MCF 10A (cell line): Measurements from ENCODE around the gene VAV1. TPM values are rescaled to one million over a fixed set of nuclear protein-coding genes. Genes with fewer than 3 reads are reported as not detected.

Experiments used
- BruUV-seq: library from RNA; stranded (reverse); fragments of 400-500 nt; replicated peaks from 2 replicates; lab custom pipeline; 2021; lab: Mats Ljungman, UMichigan
- CTCF ChIA-PET: fragments of 300-600 bp; sonication (Branson Sonifier 250); formaldehyde crosslinking; extraction: SDS; loops from one replicate; lab custom pipeline; 2021; ENCODE audit warnings: antibody characterized with exemption, inconsistent platforms; lab: Yijun Ruan, JAX
- POLR2A ChIA-PET: fragments of 300-600, 350-650 bp; sonication (Branson Sonifier 250); formaldehyde crosslinking; extraction: SDS; loops from one replicate; lab custom pipeline; 2020; ENCODE audit warnings: antibody characterized with exemption, inconsistent platforms; lab: Yijun Ruan, JAX
- DNase-seq: peaks from one replicate; pipeline ENCODE4 v3.0.0-alpha.2; 2018; ENCODE audit not compliant: unreplicated experiment
- H3K27ac Mint-ChIP-seq: one replicate; pipeline ENCODE4 v1.8.0; 2022; ENCODE audit warnings: mild to moderate bottlenecking, low read depth, mixed read lengths; ENCODE audit not compliant: unreplicated experiment
- H3K27me3 Mint-ChIP-seq: one replicate; pipeline ENCODE4 v1.8.0; 2022; ENCODE audit warnings: mixed read lengths; ENCODE audit not compliant: insufficient read depth, unreplicated experiment
- H3K36me3 Mint-ChIP-seq: one replicate; pipeline ENCODE4 v1.8.0; 2022; ENCODE audit warnings: mild to moderate bottlenecking, moderate library complexity, mixed read lengths; ENCODE audit not compliant: insufficient read depth, unreplicated experiment
- H3K4me1 Mint-ChIP-seq: one replicate; pipeline ENCODE4 v1.8.0; 2022; ENCODE audit warnings: mixed read lengths; ENCODE audit not compliant: insufficient read depth, unreplicated experiment
- H3K4me3 Mint-ChIP-seq: one replicate; pipeline ENCODE4 v1.8.0; 2022; ENCODE audit warnings: mild to moderate bottlenecking, moderate library complexity, mixed read lengths; ENCODE audit not compliant: unreplicated experiment
- H3K9me3 Mint-ChIP-seq: one replicate; pipeline ENCODE4 v1.8.0; 2022; ENCODE audit warnings: mixed read lengths; ENCODE audit not compliant: unreplicated experiment
- intact Hi-C: fragments of 100-400 bp; cut with micrococcal nuclease; formaldehyde crosslinking; loops from 2 replicates; pipeline ENCODE4 v1.14.1; 2022
- total RNA-seq: library from RNA; stranded (reverse); gene quantifications from 2 replicates; pipeline ENCODE4 v1.2.3, GENCODE V29; 2022
- TF ChIP-seq, protein P1 (sequence below): fragments of 200-600 bp; IDR thresholded peaks from one replicate; pipeline ENCODE4 v1.8.0; 2022; ENCODE audit warnings: antibody characterized with exemption, mild to moderate bottlenecking; ENCODE audit not compliant: unreplicated experiment

VAV1 gene
- total RNA-seq, 1 experiment from 2014 or later: not detected

DNA sequence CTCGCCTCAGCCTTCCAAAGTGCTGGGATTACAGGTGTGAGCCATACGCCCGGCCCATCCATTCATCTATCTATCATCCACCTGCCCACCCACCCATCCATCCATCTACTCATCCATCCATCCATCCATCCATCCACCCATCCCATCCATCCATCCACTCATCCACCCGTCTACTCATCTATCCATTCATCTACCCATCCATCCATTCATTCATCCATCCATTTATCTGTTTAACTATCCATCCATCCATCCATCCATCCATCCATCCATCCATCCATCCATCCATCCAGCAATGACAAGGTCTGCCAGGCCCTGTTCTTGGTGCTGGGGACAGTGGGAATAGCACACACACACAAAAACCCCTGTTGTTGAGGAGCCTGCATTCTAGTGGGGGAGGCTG, 4.5 kb downstream of the VAV1 start:
- DNase-seq: no peak
- intact Hi-C loops: no loop called here
- no peak overlapping the region for H3K4me3 Mint-ChIP-seq
- BruUV-seq: no TSS peak
- peaks cover 12% of the 10 kb centered on the region for H3K27me3 Mint-ChIP-seq
- POLR2A ChIA-PET: no interaction called here
- H3K27ac Mint-ChIP-seq: no peak overlapping the region
- H3K36me3 Mint-ChIP-seq: no peaks in the 10 kb centered on the region
- CTCF ChIA-PET: no interaction called here
- TF ChIP-seq, protein P1, sequence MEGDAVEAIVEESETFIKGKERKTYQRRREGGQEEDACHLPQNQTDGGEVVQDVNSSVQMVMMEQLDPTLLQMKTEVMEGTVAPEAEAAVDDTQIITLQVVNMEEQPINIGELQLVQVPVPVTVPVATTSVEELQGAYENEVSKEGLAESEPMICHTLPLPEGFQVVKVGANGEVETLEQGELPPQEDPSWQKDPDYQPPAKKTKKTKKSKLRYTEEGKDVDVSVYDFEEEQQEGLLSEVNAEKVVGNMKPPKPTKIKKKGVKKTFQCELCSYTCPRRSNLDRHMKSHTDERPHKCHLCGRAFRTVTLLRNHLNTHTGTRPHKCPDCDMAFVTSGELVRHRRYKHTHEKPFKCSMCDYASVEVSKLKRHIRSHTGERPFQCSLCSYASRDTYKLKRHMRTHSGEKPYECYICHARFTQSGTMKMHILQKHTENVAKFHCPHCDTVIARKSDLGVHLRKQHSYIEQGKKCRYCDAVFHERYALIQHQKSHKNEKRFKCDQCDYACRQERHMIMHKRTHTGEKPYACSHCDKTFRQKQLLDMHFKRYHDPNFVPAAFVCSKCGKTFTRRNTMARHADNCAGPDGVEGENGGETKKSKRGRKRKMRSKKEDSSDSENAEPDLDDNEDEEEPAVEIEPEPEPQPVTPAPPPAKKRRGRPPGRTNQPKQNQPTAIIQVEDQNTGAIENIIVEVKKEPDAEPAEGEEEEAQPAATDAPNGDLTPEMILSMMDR: no peak
- no peaks in the 10 kb centered on the region for H3K4me1 Mint-ChIP-seq
- peaks cover 17% of the 10 kb centered on the region for H3K9me3 Mint-ChIP-seq

DNA sequence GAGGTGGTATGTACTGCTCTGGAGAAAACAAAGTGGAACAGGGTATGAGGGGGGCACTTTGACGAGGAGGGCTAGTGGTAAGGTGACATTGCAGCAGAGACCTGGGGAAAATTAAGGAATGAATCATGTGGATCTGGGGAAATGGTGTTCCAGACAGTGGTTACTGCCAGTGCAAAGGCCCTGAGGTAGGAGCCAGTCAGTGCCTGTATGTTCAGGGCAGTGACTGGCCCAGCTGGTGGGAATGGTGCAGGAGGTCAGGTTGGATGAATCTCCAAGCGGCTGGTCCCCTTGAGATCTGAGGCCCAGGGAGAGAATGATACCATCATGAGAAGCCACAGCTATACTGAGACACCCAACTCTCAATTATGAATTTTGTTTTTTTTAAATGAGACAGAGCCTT, 4.9 kb downstream of the VAV1 start:
- no peaks in the 10 kb centered on the region for H3K36me3 Mint-ChIP-seq
- POLR2A ChIA-PET: no interaction called here
- intact Hi-C loops: no loop called here
- no peak overlapping the region for H3K27ac Mint-ChIP-seq
- H3K9me3 Mint-ChIP-seq: peaks cover 17% of the 10 kb centered on the region
- no peak for DNase-seq
- no peaks in the 10 kb centered on the region for H3K4me1 Mint-ChIP-seq
- TF ChIP-seq, protein P1: no peak
- H3K27me3 Mint-ChIP-seq: peaks cover 12% of the 10 kb centered on the region
- BruUV-seq: no TSS peak
- H3K4me3 Mint-ChIP-seq: no peak overlapping the region
- CTCF ChIA-PET: no interaction called here

DNA sequence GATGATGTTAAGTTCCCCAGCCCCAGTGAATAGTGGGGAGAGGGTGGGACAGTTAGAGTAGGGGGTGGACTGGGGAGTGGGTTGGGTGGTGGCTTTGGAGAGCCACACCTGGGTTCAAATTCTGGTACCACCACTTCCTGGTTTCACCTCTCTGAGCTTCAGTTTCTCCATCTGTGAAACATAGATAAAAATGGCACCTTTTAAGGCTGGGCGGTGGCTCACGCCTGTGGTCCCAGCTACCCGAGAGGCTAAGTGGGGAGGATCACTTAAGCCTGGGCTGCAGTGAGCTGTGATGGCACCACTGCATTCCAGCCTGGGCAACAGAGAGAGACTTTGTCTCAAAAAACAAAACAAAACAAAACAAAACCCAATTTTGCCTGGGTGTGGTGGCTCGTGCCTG, 5.9 kb downstream of the VAV1 start:
- H3K9me3 Mint-ChIP-seq: peaks cover 17% of the 10 kb centered on the region
- DNase-seq: no peak
- H3K27ac Mint-ChIP-seq: no peak overlapping the region
- ChIA-PET POLR2A (no interaction called here), CTCF (no interaction called here)
- H3K4me3 Mint-ChIP-seq: no peak overlapping the region
- no peaks in the 10 kb centered on the region for H3K36me3 Mint-ChIP-seq
- TF ChIP-seq, protein P1: no peak
- intact Hi-C loops: no loop called here
- BruUV-seq: no TSS peak
- no peaks in the 10 kb centered on the region for H3K4me1 Mint-ChIP-seq
- peaks cover 12% of the 10 kb centered on the region for H3K27me3 Mint-ChIP-seq

DNA sequence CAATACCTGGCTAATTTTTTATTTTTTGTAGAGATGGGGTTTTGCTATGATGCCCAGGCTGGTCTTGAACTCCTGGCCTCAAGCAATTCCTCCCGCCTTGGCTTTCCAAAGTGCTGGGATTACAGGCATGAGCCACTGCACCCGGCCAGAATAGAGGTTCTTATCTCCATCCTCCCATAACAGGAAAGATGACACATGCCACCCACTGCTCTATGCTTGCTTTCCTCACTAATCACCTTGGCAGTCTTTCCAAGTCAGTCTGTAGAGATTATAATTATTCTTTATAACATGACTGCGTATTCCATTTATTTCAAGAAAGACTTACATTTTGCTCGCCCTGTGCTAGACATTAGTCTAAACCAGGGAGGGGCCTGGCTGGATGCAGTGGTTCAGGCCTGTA, 6.7 kb downstream of the VAV1 start:
- ChIA-PET POLR2A (no interaction called here), CTCF (interaction anchor here (0.6 kb wide), 1 partner anchor 476 kb away, joined by 4 read pairs; no protein-coding TSS in a partner anchor)
- intact Hi-C loops: no loop called here
- Mint-ChIP-seq H3K27ac (no peak overlapping the region), H3K9me3 (peaks cover 17% of the 10 kb centered on the region), H3K4me3 (no peak overlapping the region), H3K4me1 (no peaks in the 10 kb centered on the region), H3K27me3 (peaks cover 12% of the 10 kb centered on the region), H3K36me3 (no peaks in the 10 kb centered on the region)
- no TSS peak for BruUV-seq
- no peak for DNase-seq
- TF ChIP-seq, protein P1: no peak
